WTC11 (cell line): ENCODE results near the gene SMIM41.

Experiments used
- ELF4 ChIP-seq: sonication (generic); formaldehyde crosslinking; IDR thresholded peaks from 2 replicates; pipeline ENCODE4 v1.8.1; 2022; ENCODE audit warnings: low read depth, mild to moderate bottlenecking, moderate library complexity, missing genetic modification reagents
- NFE2L1 ChIP-seq: sonication (generic); formaldehyde crosslinking; IDR thresholded peaks from 2 replicates; pipeline ENCODE4 v1.8.1; 2023; ENCODE audit warnings: missing genetic modification reagents
- NR1H2 ChIP-seq: sonication (generic); formaldehyde crosslinking; IDR thresholded peaks from 2 replicates; pipeline ENCODE4 v1.9.0; 2021; ENCODE audit warnings: mild to moderate bottlenecking, moderate library complexity, missing genetic modification reagents
- NR3C1 ChIP-seq: sonication (generic); formaldehyde crosslinking; conservative IDR thresholded peaks from 2 replicates; pipeline ENCODE4 v1.8.1; 2023; ENCODE audit warnings: low read depth, mild to moderate bottlenecking, missing genetic modification reagents
- SMAD3 ChIP-seq: sonication (generic); formaldehyde crosslinking; IDR thresholded peaks from 2 replicates; pipeline ENCODE4 v1.8.0; 2022; ENCODE audit warnings: missing genetic modification reagents, mild to moderate bottlenecking, borderline replicate concordance
- SOX15 ChIP-seq: fragments of 250-450 bp; sonication (Bioruptor Pico); IDR thresholded peaks from 2 replicates; pipeline ENCODE4 v1.9.0; 2021; ENCODE audit warnings: mild to moderate bottlenecking
- ZNF121 ChIP-seq: sonication (generic); formaldehyde crosslinking; IDR thresholded peaks from 2 replicates; pipeline ENCODE4 v1.8.0; 2023; ENCODE audit warnings: missing genetic modification reagents
- TF ChIP-seq, protein P1 (sequence below): fragments of 200-600 bp; IDR thresholded peaks from 2 replicates; pipeline ENCODE4 v1.8.0; 2022; ENCODE audit warnings: antibody characterized with exemption
- TF ChIP-seq, protein P2 (sequence below): sonication (generic); formaldehyde crosslinking; IDR thresholded peaks from 2 replicates; pipeline ENCODE4 v1.8.1; 2023; ENCODE audit warnings: mild to moderate bottlenecking, missing genetic modification reagents
- TF ChIP-seq, protein P3 (sequence below): sonication (generic); formaldehyde crosslinking; conservative IDR thresholded peaks from 2 replicates; pipeline ENCODE4 v1.8.1; 2022; ENCODE audit warnings: mild to moderate bottlenecking, missing genetic modification reagents

DNA sequence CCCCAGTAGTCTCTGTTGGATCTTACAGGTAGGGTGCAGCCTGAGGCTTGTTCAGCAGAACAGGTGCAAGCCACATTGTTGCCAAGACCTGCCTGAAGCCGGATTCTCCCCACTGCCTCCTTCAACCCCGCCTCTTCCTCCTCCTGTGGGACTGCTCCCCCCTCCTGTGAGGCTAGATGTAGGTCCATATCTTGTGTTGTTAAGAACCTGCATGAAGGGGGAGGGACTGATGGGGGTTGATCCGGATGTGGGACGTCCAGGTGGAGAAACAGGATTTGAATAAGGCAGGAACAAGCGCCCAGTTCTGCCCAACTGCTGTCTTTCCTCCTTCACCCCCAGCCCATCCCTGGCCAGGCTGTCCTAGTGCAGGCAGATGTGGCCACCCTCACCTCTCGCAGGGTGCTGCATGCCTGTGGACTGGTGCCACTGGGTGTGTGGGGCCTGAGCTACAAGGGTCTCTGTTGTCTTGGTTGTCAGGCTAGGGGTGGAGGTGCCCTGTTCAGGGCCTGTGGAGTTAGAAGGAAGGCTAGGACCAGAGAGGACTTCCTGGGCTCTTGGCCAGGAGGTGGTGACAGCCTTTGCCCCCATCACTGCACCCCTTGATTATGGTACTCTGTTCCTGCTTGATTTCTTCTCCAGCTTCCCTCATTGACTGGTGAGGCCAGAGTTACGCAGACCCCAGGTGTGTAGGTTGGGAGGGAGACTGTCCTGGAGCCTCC lies 26.9 kb upstream of the SMIM41 start:
- TF ChIP-seq, protein P1, sequence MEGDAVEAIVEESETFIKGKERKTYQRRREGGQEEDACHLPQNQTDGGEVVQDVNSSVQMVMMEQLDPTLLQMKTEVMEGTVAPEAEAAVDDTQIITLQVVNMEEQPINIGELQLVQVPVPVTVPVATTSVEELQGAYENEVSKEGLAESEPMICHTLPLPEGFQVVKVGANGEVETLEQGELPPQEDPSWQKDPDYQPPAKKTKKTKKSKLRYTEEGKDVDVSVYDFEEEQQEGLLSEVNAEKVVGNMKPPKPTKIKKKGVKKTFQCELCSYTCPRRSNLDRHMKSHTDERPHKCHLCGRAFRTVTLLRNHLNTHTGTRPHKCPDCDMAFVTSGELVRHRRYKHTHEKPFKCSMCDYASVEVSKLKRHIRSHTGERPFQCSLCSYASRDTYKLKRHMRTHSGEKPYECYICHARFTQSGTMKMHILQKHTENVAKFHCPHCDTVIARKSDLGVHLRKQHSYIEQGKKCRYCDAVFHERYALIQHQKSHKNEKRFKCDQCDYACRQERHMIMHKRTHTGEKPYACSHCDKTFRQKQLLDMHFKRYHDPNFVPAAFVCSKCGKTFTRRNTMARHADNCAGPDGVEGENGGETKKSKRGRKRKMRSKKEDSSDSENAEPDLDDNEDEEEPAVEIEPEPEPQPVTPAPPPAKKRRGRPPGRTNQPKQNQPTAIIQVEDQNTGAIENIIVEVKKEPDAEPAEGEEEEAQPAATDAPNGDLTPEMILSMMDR = no peak
- TF ChIP-seq, protein P2, sequence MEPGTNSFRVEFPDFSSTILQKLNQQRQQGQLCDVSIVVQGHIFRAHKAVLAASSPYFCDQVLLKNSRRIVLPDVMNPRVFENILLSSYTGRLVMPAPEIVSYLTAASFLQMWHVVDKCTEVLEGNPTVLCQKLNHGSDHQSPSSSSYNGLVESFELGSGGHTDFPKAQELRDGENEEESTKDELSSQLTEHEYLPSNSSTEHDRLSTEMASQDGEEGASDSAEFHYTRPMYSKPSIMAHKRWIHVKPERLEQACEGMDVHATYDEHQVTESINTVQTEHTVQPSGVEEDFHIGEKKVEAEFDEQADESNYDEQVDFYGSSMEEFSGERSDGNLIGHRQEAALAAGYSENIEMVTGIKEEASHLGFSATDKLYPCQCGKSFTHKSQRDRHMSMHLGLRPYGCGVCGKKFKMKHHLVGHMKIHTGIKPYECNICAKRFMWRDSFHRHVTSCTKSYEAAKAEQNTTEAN (CRISPR knock-in tag) = no peak
- no peak for TF ChIP-seq ZNF121
- TF ChIP-seq ELF4 (CRISPR knock-in tag) = no peak
- TF ChIP-seq, protein P3, sequence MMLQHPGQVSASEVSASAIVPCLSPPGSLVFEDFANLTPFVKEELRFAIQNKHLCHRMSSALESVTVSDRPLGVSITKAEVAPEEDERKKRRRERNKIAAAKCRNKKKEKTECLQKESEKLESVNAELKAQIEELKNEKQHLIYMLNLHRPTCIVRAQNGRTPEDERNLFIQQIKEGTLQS = no peak
- TF ChIP-seq NR1H2 (CRISPR knock-in tag) = no peak
- no peak for TF ChIP-seq NFE2L1 (CRISPR knock-in tag)
- no peak for TF ChIP-seq SOX15 (CRISPR knock-in tag)
- no peak for TF ChIP-seq NR3C1 (CRISPR knock-in tag)
- TF ChIP-seq SMAD3 (CRISPR knock-in tag) = no peak
